HUES64 (cell line): ENCODE data around the gene ANKRD29.

Source experiments
- H3K27ac ChIP-seq: 2 replicates; pipeline ENCODE4 v1.7.0; 2013; ENCODE audit warnings: low read depth, low read length, inconsistent platforms
- H3K27me3 ChIP-seq: 2 replicates; pipeline ENCODE4 v1.6.1; 2013; ENCODE audit warnings: mild to moderate bottlenecking, low read length; ENCODE audit not compliant: insufficient read depth
- H3K36me3 ChIP-seq: 2 replicates; pipeline ENCODE4 v1.6.1; 2013; ENCODE audit warnings: mild to moderate bottlenecking, low read length; ENCODE audit not compliant: insufficient read depth
- H3K4me1 ChIP-seq: 2 replicates; pipeline ENCODE4 v1.6.1; 2013; ENCODE audit warnings: mild to moderate bottlenecking, low read length, moderate library complexity; ENCODE audit not compliant: insufficient read depth
- H3K4me3 ChIP-seq: 2 replicates; pipeline ENCODE4 v1.5.1; 2013; ENCODE audit warnings: mild to moderate bottlenecking, low read length, moderate library complexity
- H3K9ac ChIP-seq: 2 replicates; pipeline ENCODE4 v1.6.1; 2013; ENCODE audit warnings: mild to moderate bottlenecking, low read depth, low read length
- H3K9me3 ChIP-seq: 2 replicates; pipeline ENCODE4 v1.6.1; 2013; ENCODE audit warnings: low read depth, low read length; ENCODE audit not compliant: insufficient read depth
- WGBS: fragments of 150-250, 120-280 bp; methylation state at CpG from one replicate; pipeline ENCODE4 v1.1.7; 2013; ENCODE audit warnings: missing lambda C conversion rate; 5-methylcytosine and 5-hydroxymethylcytosine counted together

Gene ANKRD29

GRCh38 chr18:23701544-23702064 is 38.9 kb upstream of the ANKRD29 start:
- H3K9ac ChIP-seq = no peak overlapping the region
- no peak overlapping the region for H3K27ac ChIP-seq
- no peak overlapping the region for H3K4me3 ChIP-seq
- no peaks in the 10 kb centered on the region for H3K36me3 ChIP-seq
- no peaks in the 10 kb centered on the region for H3K27me3 ChIP-seq
- no peaks in the 10 kb centered on the region for H3K4me1 ChIP-seq
- 87% methylated on average over 8 of the region's 8 CpGs for WGBS
- H3K9me3 ChIP-seq = no peaks in the 10 kb centered on the region

GRCh38 chr18:23701017-23701416 is 38.3 kb upstream of the ANKRD29 start:
- no peak overlapping the region for H3K27ac ChIP-seq
- no peak overlapping the region for H3K9ac ChIP-seq
- H3K4me3 ChIP-seq = no peak overlapping the region
- no peaks in the 10 kb centered on the region for H3K4me1 ChIP-seq
- no peaks in the 10 kb centered on the region for H3K36me3 ChIP-seq
- H3K9me3 ChIP-seq = no peaks in the 10 kb centered on the region
- H3K27me3 ChIP-seq = no peaks in the 10 kb centered on the region
- 81% methylated on average over 2 of the region's 2 CpGs for WGBS

- no peak overlapping the region for H3K9ac ChIP-seq
- no peaks in the 10 kb centered on the region for H3K9me3 ChIP-seq
- H3K4me3 ChIP-seq = no peak overlapping the region
- H3K27ac ChIP-seq = no peak overlapping the region
- WGBS = 85% methylated on average over 4 of the region's 4 CpGs
- no peaks in the 10 kb centered on the region for H3K36me3 ChIP-seq
- peaks cover 14% of the 10 kb centered on the region for H3K27me3 ChIP-seq
- H3K4me1 ChIP-seq = no peaks in the 10 kb centered on the region
Observed at GRCh38 chr18:23694637-23695430, 32.1 kb upstream of the ANKRD29 start.

- H3K27ac ChIP-seq = no peak overlapping the region
- no peak overlapping the region for H3K9ac ChIP-seq
- H3K36me3 ChIP-seq = no peaks in the 10 kb centered on the region
- H3K4me1 ChIP-seq = 0 out of 2 replicates have a peak, but pooled peaks cover 2% of the 10 kb centered on the region
- H3K27me3 ChIP-seq = peaks cover 24% of the 10 kb centered on the region
- 85% methylated on average over 2 of the region's 2 CpGs for WGBS
- no peaks in the 10 kb centered on the region for H3K9me3 ChIP-seq
- no peak overlapping the region for H3K4me3 ChIP-seq
Observed at GRCh38 chr18:23693846-23694245, 31.1 kb upstream of the ANKRD29 start.

GRCh38 chr18:23690505-23691068 is 27.9 kb upstream of the ANKRD29 start:
- peaks cover 50% of the 10 kb centered on the region for H3K27me3 ChIP-seq
- no peak overlapping the region for H3K9ac ChIP-seq
- H3K27ac ChIP-seq = no peak overlapping the region
- peak overlapping the region; percentile 53 for H3K4me3 ChIP-seq
- 47% methylated on average over 16 of the region's 21 CpGs for WGBS
- H3K36me3 ChIP-seq = no peaks in the 10 kb centered on the region
- 0 out of 2 replicates have a peak, but pooled peaks cover 4% of the 10 kb centered on the region for H3K4me1 ChIP-seq
- H3K9me3 ChIP-seq = no peaks in the 10 kb centered on the region

GRCh38 chr18:23689616-23690504 is 27.1 kb upstream of the ANKRD29 start:
- Histone ChIP-seq H3K9me3 (no peaks in the 10 kb centered on the region), H3K36me3 (no peaks in the 10 kb centered on the region), H3K4me1 (0 out of 2 replicates have a peak, but pooled peaks cover 4% of the 10 kb centered on the region), H3K4me3 (peak overlapping the region; percentile 53), H3K27ac (no peak overlapping the region), H3K27me3 (peaks cover 50% of the 10 kb centered on the region), H3K9ac (no peak overlapping the region)
- 2% methylated on average over 85 of the region's 85 CpGs for WGBS

GRCh38 chr18:23689031-23689615 is 26.4 kb upstream of the ANKRD29 start, which contains the start of gene LAMA3:
LAMA3 (plus strand) TSS chr18:23689453; CDS start chr18:23689684, 231 bp downstream.
- Histone ChIP-seq H3K9me3 (no peaks in the 10 kb centered on the region), H3K36me3 (no peaks in the 10 kb centered on the region), H3K4me3 (peak within 1 kb of the TSS; percentile 53), H3K27ac (no peak within 1 kb of the TSS), H3K4me1 (0 out of 2 replicates have a peak, but pooled peaks cover 4% of the 10 kb centered on the region), H3K9ac (no peak within 1 kb of the TSS), H3K27me3 (peaks cover 50% of the 10 kb centered on the region)
- WGBS = 2% methylated on average over 44 of the region's 45 CpGs

GRCh38 chr18:23688528-23688927 is 25.8 kb upstream of the ANKRD29 start:
- 0 out of 2 replicates have a peak, but pooled peaks cover 4% of the 10 kb centered on the region for H3K4me1 ChIP-seq
- no peak overlapping the region for H3K27ac ChIP-seq
- no peaks in the 10 kb centered on the region for H3K36me3 ChIP-seq
- no peaks in the 10 kb centered on the region for H3K9me3 ChIP-seq
- WGBS = 49% methylated on average over 4 of the region's 5 CpGs
- H3K27me3 ChIP-seq = peaks cover 50% of the 10 kb centered on the region
- peak overlapping the region; percentile 53; the same call in 1 of the 2 replicates for H3K4me3 ChIP-seq
- no peak overlapping the region for H3K9ac ChIP-seq

- H3K4me3 ChIP-seq = no peak overlapping the region
- H3K36me3 ChIP-seq = no peaks in the 10 kb centered on the region
- 0 out of 2 replicates have a peak, but pooled peaks cover 4% of the 10 kb centered on the region for H3K4me1 ChIP-seq
- no peaks in the 10 kb centered on the region for H3K9me3 ChIP-seq
- no peak overlapping the region for H3K9ac ChIP-seq
- WGBS = 98% methylated on average over 4 of the region's 5 CpGs
- no peak overlapping the region for H3K27ac ChIP-seq
- H3K27me3 ChIP-seq = peaks cover 34% of the 10 kb centered on the region
Observed at GRCh38 chr18:23684515-23685197, 21.9 kb upstream of the ANKRD29 start.

- Histone ChIP-seq H3K36me3 (no peaks in the 10 kb centered on the region), H3K9ac (no peak overlapping the region), H3K9me3 (no peaks in the 10 kb centered on the region), H3K4me3 (no peak overlapping the region), H3K27me3 (peaks cover 25% of the 10 kb centered on the region), H3K27ac (no peak overlapping the region), H3K4me1 (no peaks in the 10 kb centered on the region)
- 61% methylated on average over 3 of the region's 3 CpGs for WGBS
Observed at GRCh38 chr18:23683671-23684070, 21.0 kb upstream of the ANKRD29 start.
